Gastrocnemius medialis (tissue), 4 donors: ENCODE measurements around the gene TDRD5. TPM values are rescaled to one million over a fixed set of nuclear protein-coding genes. Genes with fewer than 3 reads are reported as not detected.

Experiments used
- ATAC-seq, 2 donors: fragments of 150-250 bp; one replicate each; pipeline ENCODE4 v1.9.1; 2016
- DNase-seq, 2 donors: peaks; one replicate each; pipeline ENCODE4 v3.0.0-alpha.2; 2019
- H3K27ac ChIP-seq, 4 donors: fragments of 200-600 bp; sonication (generic); 1 replicate in 1 of 4; 2 replicates in 3 of 4; pipeline ENCODE4 v1.5.1; 2016 to 2018; ENCODE audit warnings: mild to moderate bottlenecking in 2 of 4, moderate library complexity in 1 of 4
- H3K27me3 ChIP-seq, 3 donors: fragments of 200-600 bp; sonication (generic) in 2 of 3; 1 replicate in 1 of 3; 2 replicates in 2 of 3; pipeline versions ENCODE4 v1.5.1 to v1.6.0; 2016 to 2019; ENCODE audit warnings: mild to moderate bottlenecking in 1 of 3, moderate library complexity in 1 of 3
- H3K36me3 ChIP-seq, 2 donors: fragments of 200-600 bp; sonication (generic) in 1 of 2; one replicate each; pipeline ENCODE4 v1.5.1; 2017 to 2018
- H3K4me1 ChIP-seq, 2 donors: fragments of 200-600 bp; sonication (generic) in 1 of 2; one replicate each; pipeline ENCODE4 v1.5.1; 2016 to 2017; ENCODE audit warnings: mild to moderate bottlenecking in 2 of 2
- H3K4me3 ChIP-seq, 4 donors: fragments of 200-600 bp; sonication (generic) in 3 of 4; 1 replicate in 1 of 4; 2 replicates in 3 of 4; pipeline ENCODE4 v1.5.1; 2016 to 2019; ENCODE audit warnings: mild to moderate bottlenecking in 2 of 4
- H3K9me3 ChIP-seq, 3 donors: fragments of 200-600 bp; sonication (generic) in 2 of 3; 1 replicate in 1 of 3; 2 replicates in 2 of 3; pipeline ENCODE4 v1.5.1; 2016 to 2019
- CTCF ChIP-seq, 5 experiments: fragments of 450-650 bp in 3 of 5; fragments of 200-600 bp in 2 of 5; sonication (generic) in 2 of 5; IDR thresholded peaks in 4 of 5; conservative IDR thresholded peaks in 1 of 5; 1 replicate in 4 of 5; 2 replicates in 1 of 5; pipeline ENCODE4 v1.5.1; 2016 to 2019; ENCODE audit warnings: antibody characterized with exemption in 5 of 5, mild to moderate bottlenecking in 3 of 5, moderate library complexity in 3 of 5
- POLR2A ChIP-seq, 2 donors: fragments of 450-650 bp; IDR thresholded peaks; one replicate each; pipeline ENCODE4 v1.6.1; 2017; ENCODE audit warnings: antibody characterized with exemption in 2 of 2, mild to moderate bottlenecking in 2 of 2, moderate library complexity in 2 of 2
- in situ Hi-C, 4 donors: fragments of 200-750 bp; cut with MboI; loops; one replicate each; pipeline versions ENCODE4 v1.15.0 to v1.8.0; 2017; ENCODE audit warnings: low sequenced_read_pairs in 4 of 4
- intact Hi-C: fragments of 100-400 bp; cut with DNase I; formaldehyde crosslinking; loops from one replicate; pipeline ENCODE4 v1.15.1; 2023; ENCODE audit warnings: low total_unique reads
- total RNA-seq, 4 donors: library from RNA; depleted of rRNA; stranded (reverse); fragments of >200 nt; gene quantifications; one replicate each; pipeline versions ENCODE4 v1.1.0 to v1.2.3, GENCODE V29; 2016

The TDRD5 gene
- total RNA-seq, 4 donors from 2014 or later: not detected

DNA sequence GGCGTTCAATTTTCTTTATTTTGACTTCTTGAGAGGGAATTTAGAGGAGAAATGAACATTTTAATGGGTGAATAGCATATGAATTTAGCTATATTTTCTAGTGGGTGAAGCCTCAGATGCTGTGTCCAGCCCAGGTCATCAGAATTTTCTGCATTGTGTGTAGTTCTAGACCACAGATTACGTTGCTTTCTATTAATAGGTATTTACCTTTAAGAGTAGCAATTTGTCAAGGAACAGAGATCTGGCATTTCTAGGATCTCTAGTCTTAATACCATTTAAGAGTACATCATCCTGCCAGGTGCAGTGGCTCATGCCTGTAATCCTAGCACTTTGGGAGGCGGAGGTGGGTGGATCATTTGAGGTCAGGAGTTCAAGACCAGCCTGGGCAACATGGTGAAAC, 20.7 kb downstream of the TDRD5 start:
- in situ Hi-C loops: no loop called here
- H3K27ac ChIP-seq: no peak overlapping the region
- no peaks in the 10 kb centered on the region for H3K27me3 ChIP-seq

DNA sequence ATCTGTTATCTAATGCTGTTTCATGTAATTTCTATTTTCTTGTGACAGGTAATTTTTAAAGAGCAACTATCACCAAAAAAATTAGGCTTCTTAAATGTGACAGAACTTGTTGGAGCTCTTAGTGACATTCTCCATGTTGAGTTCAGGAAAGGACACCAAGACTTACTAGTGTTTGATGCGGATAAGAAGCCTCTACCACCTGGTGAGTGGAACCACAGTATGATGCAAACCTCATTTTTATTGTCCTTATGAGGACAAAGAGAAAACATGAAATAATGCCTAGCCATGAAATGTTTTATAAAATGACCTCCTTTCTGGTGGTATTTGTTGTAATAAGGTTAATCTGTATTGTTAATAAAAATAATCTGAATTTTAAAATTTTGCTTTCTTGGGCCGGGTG, 39.1 kb downstream of the TDRD5 start:
- Histone ChIP-seq H3K9me3 (no peaks in the 10 kb centered on the region), H3K4me1 (no peaks in the 10 kb centered on the region), H3K27me3 (no peaks in the 10 kb centered on the region), H3K36me3 (no peaks in the 10 kb centered on the region), H3K4me3 (no peak overlapping the region), H3K27ac (no peak overlapping the region)
- ATAC-seq (no peak), DNase-seq (no peak)
- in situ Hi-C loops: no loop called here
- intact Hi-C loops: no loop called here
- TF ChIP-seq CTCF (IDR thresholded peaks at IDR 0.05 in 4 of 5, conservative IDR thresholded peaks at IDR 0.05 in 1 of 5) (no peak), POLR2A (IDR thresholded peaks at IDR 0.05) (no peak)

More for the DNA sequence above, 20.7 kb downstream of the TDRD5 start:
- H3K9me3 ChIP-seq: no peaks in the 10 kb centered on the region
- no peaks in the 10 kb centered on the region for H3K36me3 ChIP-seq
- no peak for ATAC-seq
- no peak for TF ChIP-seq POLR2A (IDR thresholded peaks at IDR 0.05)
- TF ChIP-seq CTCF (IDR thresholded peaks at IDR 0.05 in 4 of 5, conservative IDR thresholded peaks at IDR 0.05 in 1 of 5): no peak
- H3K4me1 ChIP-seq: no peaks in the 10 kb centered on the region
- no peak overlapping the region for H3K4me3 ChIP-seq
- intact Hi-C loops: no loop called here
- DNase-seq: no peak

GRCh38 chr1:179632868-179633267, 41.2 kb downstream of the TDRD5 start:
- no peak overlapping the region for H3K4me3 ChIP-seq
- H3K27ac ChIP-seq: no peak overlapping the region
- H3K4me1 ChIP-seq: no peaks in the 10 kb centered on the region
- H3K9me3 ChIP-seq: no peaks in the 10 kb centered on the region
- no peaks in the 10 kb centered on the region for H3K27me3 ChIP-seq
- DNase-seq (no peak), ATAC-seq (no peak)
- TF ChIP-seq CTCF (IDR thresholded peaks at IDR 0.05 in 4 of 5, conservative IDR thresholded peaks at IDR 0.05 in 1 of 5) (no peak), POLR2A (IDR thresholded peaks at IDR 0.05) (no peak)
- intact Hi-C loops (no loop called here), in situ Hi-C loops (no loop called here)
- no peaks in the 10 kb centered on the region for H3K36me3 ChIP-seq

DNA sequence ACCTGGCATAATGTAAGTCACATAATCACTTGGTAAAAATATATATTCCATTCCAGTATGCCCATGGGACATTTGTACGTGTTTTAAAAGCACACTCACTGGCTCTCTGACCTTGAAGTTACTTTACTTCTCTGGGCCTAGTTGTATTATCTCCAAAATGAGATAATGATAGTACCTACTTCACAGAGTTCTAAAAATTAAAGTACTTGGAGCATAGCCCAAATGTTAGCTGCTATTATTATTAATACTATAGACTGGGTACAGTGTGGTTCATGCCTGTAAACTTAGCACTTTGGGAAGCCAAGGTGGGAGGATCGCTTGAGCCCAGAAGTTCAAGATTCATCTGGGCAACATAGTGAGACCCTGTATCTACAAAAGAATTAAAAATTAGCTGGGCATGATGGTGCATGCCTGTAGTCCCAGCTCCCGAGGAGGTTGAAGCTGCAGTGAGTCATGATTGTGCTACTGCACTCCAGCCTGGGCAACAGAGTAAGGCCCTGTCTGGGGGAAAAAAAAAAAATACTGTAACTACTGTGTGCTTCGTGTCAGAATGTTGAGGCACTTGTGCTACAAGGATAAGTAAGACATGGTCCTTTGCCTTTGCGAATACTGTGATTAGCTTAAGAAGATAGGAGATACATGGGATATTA, 45.7 kb downstream of the TDRD5 start:
- in situ Hi-C loops: no loop called here
- Histone ChIP-seq H3K4me1 (no peaks in the 10 kb centered on the region), H3K9me3 (no peaks in the 10 kb centered on the region), H3K27ac (no peak overlapping the region), H3K27me3 (no peaks in the 10 kb centered on the region), H3K36me3 (no peaks in the 10 kb centered on the region), H3K4me3 (no peak overlapping the region)
- no peak for DNase-seq
- intact Hi-C loops: no loop called here
- TF ChIP-seq POLR2A (IDR thresholded peaks at IDR 0.05): no peak
- no peak for TF ChIP-seq CTCF (IDR thresholded peaks at IDR 0.05 in 4 of 5, conservative IDR thresholded peaks at IDR 0.05 in 1 of 5)
- no peak for ATAC-seq

DNA sequence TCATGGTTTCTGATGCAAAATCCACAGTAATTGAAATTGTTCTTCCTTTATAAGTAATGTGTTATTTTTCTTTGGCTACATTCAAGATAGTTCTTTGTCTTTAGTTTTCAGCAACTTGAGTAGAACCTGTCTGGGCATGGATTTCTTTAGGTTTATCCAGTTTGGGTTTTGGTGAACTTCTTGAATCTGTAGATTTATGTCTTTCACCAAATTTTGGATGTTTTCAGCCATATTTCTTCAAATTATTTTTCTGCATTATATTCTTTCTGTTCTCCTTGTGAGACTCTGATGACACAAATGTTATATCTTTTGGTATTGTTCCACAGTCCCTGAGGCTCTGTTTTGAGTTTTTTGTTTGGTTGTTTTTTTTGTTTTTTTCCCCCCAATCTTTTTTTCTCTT, 69.4 kb downstream of the TDRD5 start:
- TF ChIP-seq CTCF (IDR thresholded peaks at IDR 0.05 in 4 of 5, conservative IDR thresholded peaks at IDR 0.05 in 1 of 5) (no peak), POLR2A (IDR thresholded peaks at IDR 0.05) (no peak)
- intact Hi-C loops (no loop called here), in situ Hi-C loops (no loop called here)
- H3K9me3 ChIP-seq: no peaks in the 10 kb centered on the region
- no peaks in the 10 kb centered on the region for H3K27me3 ChIP-seq
- no peaks in the 10 kb centered on the region for H3K4me1 ChIP-seq
- DNase-seq (no peak), ATAC-seq (no peak)
- no peak overlapping the region for H3K27ac ChIP-seq
- no peaks in the 10 kb centered on the region for H3K36me3 ChIP-seq
- no peak overlapping the region for H3K4me3 ChIP-seq
